Neural cell (in vitro differentiated cells): ENCODE results near the gene TIPARP. TPM values are rescaled to one million over a fixed set of nuclear protein-coding genes. Genes with fewer than 3 reads are reported as not detected.

Experiments used
- H2AFZ ChIP-seq: fragments of 200-600, 300-800 bp; sonication (generic), shearing (Covaris generic); 2 replicates; pipeline ENCODE4 v1.6.0; 2014; ENCODE audit warnings: low read depth, mild to moderate bottlenecking, antibody characterized with exemption, low read length, moderate library complexity
- H3F3A ChIP-seq: fragments of 200-600 bp; shearing (Covaris generic); 2 replicates; pipeline ENCODE4 v1.6.1; 2016; ENCODE audit warnings: mild to moderate bottlenecking, moderate library complexity, mixed read lengths, antibody characterized with exemption, low read length; ENCODE audit not compliant: insufficient read depth, poor library complexity, severe bottlenecking
- H3K27ac ChIP-seq: fragments of 200-600, 300-800 bp; sonication (generic), shearing (Covaris generic); 2 replicates; pipeline ENCODE4 v1.5.1; 2014; ENCODE audit warnings: mild to moderate bottlenecking, low read length, moderate library complexity
- H3K27me3 ChIP-seq: fragments of 300-800, 200-600 bp; sonication (generic), shearing (Covaris generic); 2 replicates; pipeline ENCODE4 v1.6.0; 2014; ENCODE audit warnings: mild to moderate bottlenecking, low read depth, low read length, moderate library complexity; ENCODE audit not compliant: insufficient read depth
- H3K36me3 ChIP-seq: fragments of 300-800, 200-600 bp; sonication (generic), shearing (Covaris generic); 2 replicates; pipeline ENCODE4 v1.5.1; 2014; ENCODE audit warnings: mild to moderate bottlenecking, antibody characterized with exemption, low read length, moderate library complexity; ENCODE audit not compliant: insufficient read depth
- H3K4me2 ChIP-seq: fragments of 300-800, 200-600 bp; sonication (generic), shearing (Covaris generic); 2 replicates; pipeline ENCODE4 v1.6.0; 2014; ENCODE audit warnings: mild to moderate bottlenecking, low read length
- H3K4me3 ChIP-seq: fragments of 300-800, 200-600 bp; sonication (generic), shearing (Covaris generic); 2 replicates; pipeline ENCODE4 v1.5.1; 2014; ENCODE audit warnings: mild to moderate bottlenecking, low read length, moderate library complexity
- H3K79me2 ChIP-seq: fragments of 200-600 bp; shearing (Covaris generic); replicated peaks from 2 replicates; pipeline ENCODE4 v1.6.0; 2014; ENCODE audit warnings: mild to moderate bottlenecking, low read length, moderate library complexity; ENCODE audit not compliant: insufficient read depth
- H3K9ac ChIP-seq: fragments of 300-800, 200-600 bp; sonication (generic), shearing (Covaris generic); 2 replicates; pipeline ENCODE4 v1.6.1; 2016; ENCODE audit warnings: mild to moderate bottlenecking, low read length, mixed read lengths
- H3K9me2 ChIP-seq: fragments of 200-600 bp; shearing (Covaris generic); 2 replicates; pipeline ENCODE4 v1.6.1; 2016; ENCODE audit warnings: mild to moderate bottlenecking, low read length, mixed read lengths; ENCODE audit not compliant: insufficient read depth
- H3K9me3 ChIP-seq: fragments of 200-600, 300-800 bp; sonication (generic), shearing (Covaris generic); 2 replicates; pipeline ENCODE4 v1.6.1; 2016; ENCODE audit warnings: mild to moderate bottlenecking, mixed run types, low read length, moderate library complexity, mixed read lengths
- H4K20me1 ChIP-seq: fragments of 200-600 bp; shearing (Covaris generic); 2 replicates; pipeline ENCODE4 v1.6.1; 2016; ENCODE audit warnings: mild to moderate bottlenecking, mixed run types; ENCODE audit not compliant: insufficient read depth
- EP300 ChIP-seq: fragments of 450-650 bp; conservative IDR thresholded peaks from 2 replicates; pipeline ENCODE4 v1.6.1; 2014; ENCODE audit warnings: antibody characterized with exemption, mild to moderate bottlenecking, moderate library complexity; ENCODE audit not compliant: poor library complexity, severe bottlenecking
- EZH2 ChIP-seq: fragments of 200-600, 300-800 bp; shearing (Covaris generic), sonication (generic); IDR thresholded peaks from 2 replicates; pipeline ENCODE4 v1.6.1; 2014; ENCODE audit warnings: antibody characterized with exemption, low read length, borderline replicate concordance, mild to moderate bottlenecking; ENCODE audit not compliant: insufficient read depth, poor library complexity, severe bottlenecking
- MXI1 ChIP-seq: fragments of 450-650 bp; conservative IDR thresholded peaks from 2 replicates; pipeline ENCODE4 v1.6.1; 2014; ENCODE audit warnings: antibody characterized with exemption, mild to moderate bottlenecking; ENCODE audit not compliant: poor library complexity, severe bottlenecking
- POLR2AphosphoS5 ChIP-seq: IDR thresholded peaks from 2 replicates; pipeline ENCODE4 v1.6.1; 2012
- RAD21 ChIP-seq: fragments of 450-650 bp; conservative IDR thresholded peaks from 2 replicates; pipeline ENCODE4 v1.6.1; 2014; ENCODE audit warnings: antibody characterized with exemption, mild to moderate bottlenecking, moderate library complexity
- SMC3 ChIP-seq: fragments of 450-650 bp; conservative IDR thresholded peaks from 2 replicates; pipeline ENCODE4 v1.6.1; 2014; ENCODE audit warnings: antibody characterized with exemption, mild to moderate bottlenecking, moderate library complexity; ENCODE audit not compliant: poor library complexity
- TAF1 ChIP-seq: IDR thresholded peaks from 2 replicates; pipeline ENCODE4 v1.6.1; 2012; ENCODE audit warnings: low read depth
- polyA plus RNA-seq: library from polyadenylated mRNA; depleted of rRNA; stranded (reverse); fragments of >200 nt; gene quantifications from 2 replicates; pipeline ENCODE4 v1.2.3, GENCODE V29; 2014
- TF ChIP-seq, protein P1 (sequence below): fragments of 450-650 bp; IDR thresholded peaks from 2 replicates; pipeline ENCODE4 v1.5.1; 2014; ENCODE audit warnings: antibody characterized with exemption, mild to moderate bottlenecking, moderate library complexity; ENCODE audit not compliant: poor library complexity, severe bottlenecking
- TF ChIP-seq, protein P2 (sequence below): IDR thresholded peaks from 2 replicates; pipeline ENCODE4 v1.6.1; 2012; ENCODE audit warnings: borderline replicate concordance

The TIPARP gene
- polyA plus RNA-seq, 1 donor from 2014 or later: 5.4 TPM

DNA sequence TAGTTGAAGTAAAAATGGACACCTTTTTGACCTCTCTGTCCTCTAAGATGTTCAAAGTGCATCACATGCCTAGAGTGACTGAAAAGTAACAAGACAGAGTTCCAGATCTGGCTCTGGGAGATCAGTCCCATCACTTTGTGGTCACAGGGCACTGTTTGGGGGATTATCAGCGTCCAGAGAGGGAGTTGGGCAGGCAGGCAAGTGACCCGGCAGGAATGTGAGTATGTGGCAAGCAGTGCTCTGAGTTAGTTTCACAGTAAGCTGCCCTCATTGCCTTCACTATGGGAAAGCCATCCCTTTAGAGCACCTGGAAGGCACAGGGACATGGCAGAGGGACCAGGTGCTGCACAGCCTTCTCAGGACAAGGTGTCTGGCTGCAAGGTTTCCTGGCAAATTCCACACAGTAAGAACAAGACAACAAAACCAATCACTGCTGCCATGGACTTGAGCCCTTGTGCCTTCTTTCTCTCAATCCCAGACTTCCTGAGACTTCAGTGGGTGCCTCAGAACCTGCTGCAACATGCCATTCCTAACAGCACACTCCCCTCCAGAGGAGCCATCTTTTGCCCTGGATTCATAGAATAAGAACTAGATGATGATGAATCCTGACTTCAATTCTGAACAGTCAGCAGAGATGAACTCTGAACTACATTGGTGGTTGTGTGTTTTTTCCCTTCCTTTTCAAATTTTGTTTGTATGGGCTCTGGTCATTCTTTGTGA, 55.2 kb downstream of the TIPARP start:
- no peak overlapping the region for H3K9ac ChIP-seq
- no peak overlapping the region for H2AFZ ChIP-seq
- no peaks in the 10 kb centered on the region for H4K20me1 ChIP-seq
- no peaks in the 10 kb centered on the region for H3F3A ChIP-seq
- H3K4me3 ChIP-seq: no peak overlapping the region
- H3K9me3 ChIP-seq: no peaks in the 10 kb centered on the region
- H3K27me3 ChIP-seq: no peaks in the 10 kb centered on the region
- TF ChIP-seq SMC3 (no peak), EZH2 (no peak), RAD21 (no peak), EP300 (no peak), MXI1 (no peak), TAF1 (no peak), POLR2AphosphoS5 (no peak)
- TF ChIP-seq, protein P1, sequence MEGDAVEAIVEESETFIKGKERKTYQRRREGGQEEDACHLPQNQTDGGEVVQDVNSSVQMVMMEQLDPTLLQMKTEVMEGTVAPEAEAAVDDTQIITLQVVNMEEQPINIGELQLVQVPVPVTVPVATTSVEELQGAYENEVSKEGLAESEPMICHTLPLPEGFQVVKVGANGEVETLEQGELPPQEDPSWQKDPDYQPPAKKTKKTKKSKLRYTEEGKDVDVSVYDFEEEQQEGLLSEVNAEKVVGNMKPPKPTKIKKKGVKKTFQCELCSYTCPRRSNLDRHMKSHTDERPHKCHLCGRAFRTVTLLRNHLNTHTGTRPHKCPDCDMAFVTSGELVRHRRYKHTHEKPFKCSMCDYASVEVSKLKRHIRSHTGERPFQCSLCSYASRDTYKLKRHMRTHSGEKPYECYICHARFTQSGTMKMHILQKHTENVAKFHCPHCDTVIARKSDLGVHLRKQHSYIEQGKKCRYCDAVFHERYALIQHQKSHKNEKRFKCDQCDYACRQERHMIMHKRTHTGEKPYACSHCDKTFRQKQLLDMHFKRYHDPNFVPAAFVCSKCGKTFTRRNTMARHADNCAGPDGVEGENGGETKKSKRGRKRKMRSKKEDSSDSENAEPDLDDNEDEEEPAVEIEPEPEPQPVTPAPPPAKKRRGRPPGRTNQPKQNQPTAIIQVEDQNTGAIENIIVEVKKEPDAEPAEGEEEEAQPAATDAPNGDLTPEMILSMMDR: no peak
- TF ChIP-seq, protein P2, sequence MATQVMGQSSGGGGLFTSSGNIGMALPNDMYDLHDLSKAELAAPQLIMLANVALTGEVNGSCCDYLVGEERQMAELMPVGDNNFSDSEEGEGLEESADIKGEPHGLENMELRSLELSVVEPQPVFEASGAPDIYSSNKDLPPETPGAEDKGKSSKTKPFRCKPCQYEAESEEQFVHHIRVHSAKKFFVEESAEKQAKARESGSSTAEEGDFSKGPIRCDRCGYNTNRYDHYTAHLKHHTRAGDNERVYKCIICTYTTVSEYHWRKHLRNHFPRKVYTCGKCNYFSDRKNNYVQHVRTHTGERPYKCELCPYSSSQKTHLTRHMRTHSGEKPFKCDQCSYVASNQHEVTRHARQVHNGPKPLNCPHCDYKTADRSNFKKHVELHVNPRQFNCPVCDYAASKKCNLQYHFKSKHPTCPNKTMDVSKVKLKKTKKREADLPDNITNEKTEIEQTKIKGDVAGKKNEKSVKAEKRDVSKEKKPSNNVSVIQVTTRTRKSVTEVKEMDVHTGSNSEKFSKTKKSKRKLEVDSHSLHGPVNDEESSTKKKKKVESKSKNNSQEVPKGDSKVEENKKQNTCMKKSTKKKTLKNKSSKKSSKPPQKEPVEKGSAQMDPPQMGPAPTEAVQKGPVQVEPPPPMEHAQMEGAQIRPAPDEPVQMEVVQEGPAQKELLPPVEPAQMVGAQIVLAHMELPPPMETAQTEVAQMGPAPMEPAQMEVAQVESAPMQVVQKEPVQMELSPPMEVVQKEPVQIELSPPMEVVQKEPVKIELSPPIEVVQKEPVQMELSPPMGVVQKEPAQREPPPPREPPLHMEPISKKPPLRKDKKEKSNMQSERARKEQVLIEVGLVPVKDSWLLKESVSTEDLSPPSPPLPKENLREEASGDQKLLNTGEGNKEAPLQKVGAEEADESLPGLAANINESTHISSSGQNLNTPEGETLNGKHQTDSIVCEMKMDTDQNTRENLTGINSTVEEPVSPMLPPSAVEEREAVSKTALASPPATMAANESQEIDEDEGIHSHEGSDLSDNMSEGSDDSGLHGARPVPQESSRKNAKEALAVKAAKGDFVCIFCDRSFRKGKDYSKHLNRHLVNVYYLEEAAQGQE: no peak
- no peaks in the 10 kb centered on the region for H3K9me2 ChIP-seq
- H3K4me2 ChIP-seq: no peak overlapping the region
- H3K79me2 ChIP-seq: no peaks in the 10 kb centered on the region
- H3K36me3 ChIP-seq: no peaks in the 10 kb centered on the region
- H3K27ac ChIP-seq: no peak overlapping the region

DNA sequence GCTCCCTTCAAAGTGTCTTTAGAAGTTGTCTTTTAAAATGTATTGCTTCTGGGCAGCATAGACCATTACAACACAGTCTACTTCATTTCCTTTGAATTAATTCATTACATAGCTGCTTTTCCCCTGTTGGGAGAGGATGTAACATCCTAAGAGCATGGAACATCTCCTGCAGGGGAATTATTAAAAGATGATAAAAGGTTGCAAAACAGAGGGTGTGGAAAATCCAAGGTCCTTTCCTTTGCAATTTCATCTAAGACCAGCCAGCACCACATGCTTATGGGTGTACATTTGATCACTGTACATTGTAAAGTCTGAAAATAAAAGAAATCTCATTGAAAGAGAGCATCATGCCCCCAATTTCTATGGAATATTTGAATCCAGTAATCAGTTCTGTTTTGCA, 57.4 kb downstream of the TIPARP start:
- Histone ChIP-seq H2AFZ (no peak overlapping the region), H3K27ac (no peak overlapping the region), H3K36me3 (no peaks in the 10 kb centered on the region), H3K9me2 (no peaks in the 10 kb centered on the region), H3K27me3 (no peaks in the 10 kb centered on the region), H3K9ac (no peak overlapping the region), H3K4me3 (no peak overlapping the region), H3K9me3 (no peaks in the 10 kb centered on the region), H3K79me2 (no peaks in the 10 kb centered on the region), H3F3A (no peaks in the 10 kb centered on the region), H3K4me2 (no peak overlapping the region), H4K20me1 (no peaks in the 10 kb centered on the region)
- TF ChIP-seq MXI1: no peak
- no peak for TF ChIP-seq POLR2AphosphoS5
- TF ChIP-seq, protein P2: no peak
- TF ChIP-seq EP300: no peak
- TF ChIP-seq, protein P1: no peak
- no peak for TF ChIP-seq TAF1
- TF ChIP-seq SMC3: no peak
- no peak for TF ChIP-seq EZH2
- TF ChIP-seq RAD21: no peak
